HG02938 (cell line): ENCODE results near the gene LHFPL6.
"Not testable (repeated sequence)": the region's sequence is repeated elsewhere in the genome, so short reads cannot be mapped to it uniquely, and the experiment has no call there.

ENCODE experiments used
- ATAC-seq: cut with Tn5 transposase; IDR thresholded peaks from one replicate; pipeline ENCODE4 v1.9.1; 2021; ENCODE audit warnings: mild to moderate bottlenecking, moderate library complexity; ENCODE audit not compliant: unreplicated experiment

The LHFPL6 gene

DNA sequence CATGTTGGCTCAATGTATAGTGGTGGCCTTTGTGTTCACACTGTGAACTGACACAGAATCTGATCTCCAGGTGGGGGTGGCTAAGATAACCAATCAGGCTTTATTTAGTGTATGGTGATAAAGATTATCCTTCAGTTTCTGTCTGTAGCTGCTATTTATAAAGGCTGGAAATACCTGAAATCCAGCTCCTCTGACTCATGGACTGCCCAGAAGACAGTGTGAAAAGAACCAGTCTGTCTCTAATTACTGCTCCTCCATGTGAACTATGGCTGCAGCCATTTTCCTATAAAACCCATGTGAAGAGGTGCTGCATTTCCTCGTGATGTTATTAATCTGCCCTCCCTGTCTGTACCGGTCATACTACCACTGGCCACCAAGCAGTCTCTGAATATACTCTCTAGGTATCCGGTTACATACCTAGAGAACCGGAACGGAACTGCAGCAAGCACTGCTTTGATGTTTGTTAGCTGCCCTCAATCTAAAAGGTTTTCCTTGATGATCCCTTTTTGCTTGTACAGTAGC, 238.0 kb downstream of the LHFPL6 start:
- no peak for ATAC-seq

DNA sequence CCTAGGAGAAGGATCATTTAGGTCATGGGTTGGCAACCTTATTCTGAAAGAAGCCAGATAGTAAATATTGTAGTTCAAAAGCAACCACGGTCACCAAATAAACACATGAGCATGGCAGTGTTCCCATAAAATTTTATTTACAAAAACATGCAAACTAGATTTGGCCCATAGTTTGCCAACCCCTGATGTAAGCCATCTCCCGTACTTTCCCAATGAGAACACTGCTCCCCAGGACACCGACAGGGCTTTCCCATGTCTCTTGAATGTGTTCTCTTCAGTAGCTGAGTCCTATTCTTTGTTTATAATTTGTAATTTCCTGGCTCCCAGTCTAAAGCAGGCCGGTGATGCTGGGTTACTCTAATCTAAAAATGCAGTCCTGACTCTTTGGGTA, 239.6 kb downstream of the LHFPL6 start:
- no peak for ATAC-seq

DNA sequence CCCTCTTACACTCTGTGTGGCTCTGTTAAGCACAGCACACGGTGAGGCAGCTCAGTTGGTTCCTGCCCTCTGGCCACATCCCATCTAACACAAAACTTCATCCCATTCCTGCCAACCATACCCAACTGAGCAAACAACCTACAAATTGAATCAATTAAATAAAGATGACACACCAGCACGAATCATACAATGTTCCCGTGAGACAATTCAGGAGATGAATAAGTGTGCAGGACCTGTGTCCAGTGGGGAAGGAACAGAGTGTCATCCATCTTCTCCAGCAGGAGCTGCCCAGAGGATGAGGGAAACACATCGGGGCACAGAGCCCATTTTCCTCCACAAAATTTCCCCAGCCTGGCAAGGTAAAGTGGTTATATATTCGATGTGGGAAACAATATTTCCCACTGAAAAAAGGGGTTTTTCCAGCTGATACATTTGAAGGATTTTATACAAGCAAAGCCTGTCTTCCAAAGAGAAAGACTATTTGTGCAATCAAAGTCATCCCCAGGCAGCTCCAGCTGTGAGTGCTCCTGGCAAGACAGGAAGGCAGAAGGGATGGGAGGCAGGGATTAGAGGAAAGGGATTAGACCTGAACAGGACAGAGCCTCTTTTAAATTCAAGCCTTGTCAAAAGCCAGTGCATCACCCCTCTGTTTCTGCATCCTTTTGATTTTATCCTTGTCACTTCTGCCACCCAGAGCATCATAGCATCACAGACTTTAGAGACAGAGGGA, 240.2 kb downstream of the LHFPL6 start:
- ATAC-seq: no peak

DNA sequence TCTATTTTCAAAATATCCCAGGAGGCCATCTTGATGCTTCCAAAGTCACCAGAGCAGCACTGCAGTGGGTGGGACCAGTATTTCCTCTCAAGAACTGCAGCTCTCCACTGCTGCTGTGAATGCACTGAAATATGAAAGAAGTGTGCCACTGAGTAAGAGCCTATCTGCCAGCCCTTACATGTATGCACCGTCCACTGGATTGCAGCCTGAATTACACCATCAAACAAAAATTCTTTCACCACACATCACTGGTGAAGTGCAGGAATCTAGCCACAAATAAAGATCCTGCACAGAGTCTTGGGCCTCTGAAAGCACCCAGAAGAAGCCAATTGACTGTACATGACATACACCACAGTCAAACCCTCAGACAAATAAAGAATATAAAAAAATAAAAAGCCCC, 249.0 kb downstream of the LHFPL6 start:
- ATAC-seq: no peak

DNA sequence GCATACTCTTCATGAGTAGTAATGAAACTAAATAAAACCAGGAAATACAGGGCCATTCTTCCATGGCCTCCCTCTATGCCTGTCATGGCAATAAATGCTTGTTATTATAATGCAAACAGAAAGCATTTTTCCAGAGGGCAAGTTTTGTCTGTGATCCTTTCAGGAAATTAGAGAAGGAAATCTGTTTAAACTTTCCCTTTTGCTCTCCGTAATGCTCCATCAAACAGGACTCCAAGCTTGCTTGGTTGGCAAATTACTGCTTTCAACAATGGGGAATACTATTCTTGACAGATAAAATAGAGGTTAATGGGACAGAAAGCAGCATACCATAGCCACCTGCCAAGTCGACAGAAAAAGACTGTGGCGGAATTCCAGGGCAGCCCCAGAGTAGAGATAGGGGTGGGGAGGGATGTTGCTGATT, 252.5 kb downstream of the LHFPL6 start:
- no peak for ATAC-seq

DNA sequence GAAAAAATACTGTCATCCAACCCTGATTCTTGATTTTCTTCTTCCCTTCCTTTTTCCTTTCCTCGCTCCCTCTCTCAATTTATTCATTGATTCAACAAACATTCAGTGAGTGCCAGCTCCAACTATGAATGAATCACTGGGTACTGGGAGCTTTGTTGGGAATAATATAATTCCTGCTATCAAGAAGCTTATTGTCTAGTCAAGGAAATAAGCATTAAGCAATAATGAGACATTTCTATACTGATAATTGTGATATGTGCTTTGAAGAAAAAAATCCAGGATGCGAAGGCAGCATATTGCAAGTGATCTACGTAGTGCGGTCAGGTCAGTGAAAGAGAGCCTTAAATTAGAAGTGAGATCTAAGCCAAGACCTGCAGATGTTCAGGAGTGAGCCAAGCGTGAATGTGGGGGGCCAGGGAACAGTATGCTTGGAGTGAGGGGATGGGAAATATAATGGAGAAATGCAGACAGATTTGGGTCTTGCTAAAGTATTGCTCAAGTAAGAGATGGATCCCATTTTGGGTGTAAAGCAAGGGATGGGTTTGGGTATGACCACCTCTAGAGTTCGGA, 253.5 kb downstream of the LHFPL6 start:
- ATAC-seq: no peak

DNA sequence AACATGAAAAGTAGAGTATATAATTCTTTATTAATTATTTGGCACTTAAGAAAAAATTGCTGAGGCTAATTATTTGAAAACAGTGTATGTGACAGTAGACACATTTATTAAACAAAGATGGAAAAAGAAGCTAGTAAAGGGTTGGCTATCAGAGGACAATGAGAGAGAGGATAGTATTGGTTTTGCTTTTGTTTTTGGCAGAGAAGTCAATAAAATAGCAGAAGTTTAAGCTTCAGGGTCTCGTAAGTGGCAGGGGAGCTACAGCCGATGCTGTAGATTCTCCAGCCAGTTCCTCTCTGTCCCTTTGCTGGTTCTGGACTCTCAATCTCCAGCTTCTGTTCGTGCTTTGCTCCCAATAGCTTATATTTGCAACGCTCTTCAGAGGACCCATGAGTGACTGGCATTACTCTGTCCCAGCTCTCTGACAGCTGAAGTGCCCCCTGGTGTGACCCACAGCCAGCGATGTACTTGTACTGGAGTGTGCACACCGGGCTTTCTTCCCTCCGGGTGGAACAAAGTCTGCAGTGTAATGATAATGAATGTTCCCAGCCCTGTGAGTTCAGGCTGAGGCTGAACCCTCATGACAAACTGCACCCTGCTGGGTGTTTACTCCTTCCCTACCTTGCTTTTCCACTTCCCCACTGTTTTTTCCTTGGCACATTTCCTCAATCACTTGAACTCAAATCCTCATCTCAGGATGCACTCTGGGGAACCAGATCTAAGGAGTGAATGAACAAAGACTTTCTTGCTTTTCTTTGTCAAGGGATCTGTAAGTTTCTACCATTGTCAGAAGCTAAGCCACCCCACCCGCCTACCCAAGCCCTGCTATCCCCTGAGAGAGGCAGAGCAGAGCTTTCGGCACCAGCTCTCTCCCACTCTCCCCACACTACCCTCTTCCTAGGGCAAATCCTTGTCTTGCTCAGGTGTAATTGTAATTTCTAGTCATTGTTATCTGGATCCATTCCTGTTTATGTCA, 254.8 kb downstream of the LHFPL6 start:
- no peak for ATAC-seq

DNA sequence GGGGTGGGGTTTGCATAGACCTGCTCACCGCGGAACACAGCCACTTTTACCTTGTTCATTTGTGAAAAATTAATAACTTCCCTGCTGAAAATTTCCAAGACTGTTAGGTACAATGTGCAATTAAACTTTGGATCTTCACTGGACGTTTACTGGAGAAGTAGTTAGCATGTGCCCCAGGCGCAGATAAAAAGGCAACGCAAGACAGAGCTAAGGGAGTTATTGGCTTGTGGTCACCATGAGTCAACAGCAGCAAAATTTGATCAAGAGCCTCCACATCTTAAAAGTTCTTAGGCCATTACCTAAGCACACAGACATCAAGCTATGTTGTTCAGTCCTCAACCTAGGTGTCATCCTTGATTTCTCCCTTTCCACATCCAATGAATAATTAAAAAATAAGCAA, 257.0 kb downstream of the LHFPL6 start:
- no peak for ATAC-seq

DNA sequence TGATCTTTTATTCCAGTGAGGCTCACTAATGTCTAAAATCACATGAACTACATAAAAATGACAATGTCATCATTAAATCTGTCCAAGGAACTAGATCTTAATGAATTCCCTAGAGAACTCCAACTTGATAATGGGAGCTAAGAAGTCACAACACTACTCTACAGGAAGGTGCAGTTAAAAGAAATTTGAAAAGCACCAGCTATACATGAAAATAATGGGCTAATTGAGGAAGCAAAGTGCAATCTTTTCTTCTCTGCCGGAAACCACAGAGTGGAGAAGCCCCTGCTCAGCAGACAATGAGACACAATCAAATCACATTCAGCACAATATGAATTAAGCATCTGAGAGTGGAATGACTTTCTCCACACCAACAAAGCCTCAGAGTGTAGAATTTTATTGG, 261.7 kb downstream of the LHFPL6 start:
- ATAC-seq: no peak

DNA sequence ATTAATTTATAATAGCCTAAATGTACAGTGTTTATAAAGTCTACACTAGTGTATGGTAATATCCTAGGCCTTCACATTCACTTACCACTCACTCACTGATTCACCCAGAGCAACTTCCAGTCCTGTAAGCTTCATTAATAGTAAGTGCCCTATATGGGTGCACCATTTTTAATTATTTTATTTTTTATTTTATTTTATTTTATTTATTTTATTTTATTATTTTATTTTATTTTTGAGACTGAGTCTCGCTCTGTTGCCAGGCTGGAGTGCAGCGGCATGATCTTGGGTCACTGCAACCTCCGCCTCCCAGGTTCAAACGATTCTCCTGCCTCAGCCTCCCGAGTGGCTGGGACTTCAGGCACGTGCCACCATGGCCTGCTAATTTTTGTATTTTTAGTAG, 264.9 kb downstream of the LHFPL6 start:
- ATAC-seq: not testable (repeated sequence)

DNA sequence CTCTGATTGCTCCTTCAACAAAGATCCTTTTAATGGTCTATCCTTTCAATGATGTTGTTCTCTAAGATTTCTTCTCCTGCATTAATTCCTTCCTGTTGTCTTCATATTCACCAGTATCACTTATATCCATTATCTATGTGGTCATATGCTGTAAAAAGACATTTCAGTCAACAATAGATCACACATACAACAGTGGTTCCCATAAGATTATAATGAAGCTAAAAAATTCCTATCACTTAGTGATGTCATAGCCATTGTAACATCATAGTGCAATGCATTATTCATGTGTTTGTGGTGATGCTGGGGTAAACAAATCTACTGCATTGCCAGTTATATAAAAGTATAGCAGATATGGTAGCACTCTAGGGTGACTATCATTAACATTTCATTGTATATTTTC, 266.1 kb downstream of the LHFPL6 start:
- no peak for ATAC-seq

DNA sequence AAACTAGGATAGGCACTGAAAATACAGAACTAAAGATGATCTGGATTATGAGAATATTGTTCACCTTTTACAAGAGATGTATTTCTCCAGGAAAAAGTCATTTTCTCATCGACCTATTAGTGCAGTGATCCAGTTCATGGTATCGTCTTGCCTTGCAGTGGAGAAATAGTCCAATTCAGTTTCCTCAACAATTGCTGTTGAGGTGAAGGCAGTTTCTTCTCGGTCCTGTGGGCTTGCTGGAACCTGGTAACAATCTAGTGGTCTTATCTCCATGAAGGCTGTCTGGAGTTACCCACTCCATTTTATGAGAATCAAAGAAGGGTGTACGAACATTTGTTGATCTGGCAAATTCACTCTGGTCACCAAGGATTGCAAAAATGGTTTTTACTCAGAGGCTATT, 266.8 kb downstream of the LHFPL6 start:
- ATAC-seq: no peak

DNA sequence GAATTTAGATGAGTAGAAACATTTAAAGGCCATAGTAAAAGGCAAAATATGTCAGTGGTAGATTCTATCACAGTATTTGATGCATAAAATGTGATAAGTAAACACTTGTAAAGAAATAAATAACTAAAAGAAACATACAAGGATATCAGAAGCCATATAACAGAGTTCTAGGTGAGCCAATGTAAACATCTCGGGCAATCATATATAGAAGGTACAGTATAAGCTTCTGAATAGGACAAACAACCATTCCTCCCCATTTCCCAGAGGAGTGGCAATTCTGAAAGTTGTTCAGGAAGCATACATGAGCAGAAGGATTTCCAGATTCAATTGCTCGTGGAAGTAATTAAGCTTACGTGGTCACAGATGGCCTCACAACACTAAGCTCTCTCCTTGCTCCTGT, 267.3 kb downstream of the LHFPL6 start:
- no peak for ATAC-seq

DNA sequence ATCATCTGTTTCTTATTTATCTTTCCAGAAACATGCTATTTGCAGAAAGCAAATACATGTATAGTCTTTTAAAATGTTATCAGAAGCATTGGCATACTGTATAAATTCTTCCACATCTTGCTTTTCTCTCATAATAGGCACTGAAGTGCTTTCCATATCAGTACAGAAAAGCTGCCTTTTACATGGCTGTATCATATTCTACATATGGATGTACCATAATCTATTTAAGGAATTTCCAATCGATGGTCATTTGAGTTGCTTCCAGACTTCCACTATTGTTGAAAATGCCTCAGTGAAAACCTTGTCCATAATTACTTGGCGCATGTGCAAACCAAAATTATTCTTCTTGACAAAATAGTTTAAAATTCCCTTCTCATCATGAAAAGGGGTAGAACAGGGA, 272.5 kb downstream of the LHFPL6 start:
- no peak for ATAC-seq

DNA sequence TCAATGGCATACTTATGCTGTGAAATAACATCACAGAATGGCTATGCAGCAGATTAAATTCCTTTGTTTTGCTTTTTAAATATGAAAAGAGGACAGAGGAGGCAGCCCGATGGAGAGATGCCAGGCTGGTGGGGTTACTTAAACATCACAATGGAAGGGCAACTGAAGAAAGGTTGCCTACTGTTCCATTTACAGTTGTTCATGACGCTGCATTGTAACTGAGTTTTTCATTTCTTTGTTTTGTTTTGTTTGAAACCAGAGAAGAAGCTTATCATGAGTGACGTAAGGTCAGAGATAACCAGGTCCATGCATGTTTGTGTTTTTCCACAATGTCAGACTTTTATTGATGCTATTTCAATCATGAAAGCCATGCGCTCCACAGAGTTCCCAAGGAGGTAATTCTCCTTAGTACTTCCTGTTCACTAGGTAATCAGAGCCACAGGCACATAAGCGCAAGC, 273.8 kb downstream of the LHFPL6 start:
- ATAC-seq: no peak

DNA sequence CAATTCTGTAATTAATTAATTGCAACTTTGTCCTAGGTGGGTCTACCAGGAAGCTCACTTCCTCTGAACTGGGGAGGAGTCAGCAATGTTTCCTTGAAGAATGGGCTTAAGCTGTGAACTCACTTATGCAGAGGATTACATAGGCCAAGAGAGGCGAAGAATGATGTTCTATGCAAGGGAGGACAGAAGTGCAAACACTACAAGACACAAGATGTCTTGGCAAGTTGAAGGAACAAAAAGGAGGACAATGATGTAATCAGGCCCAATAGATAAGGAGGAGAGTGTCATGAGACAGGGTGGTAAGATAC, 275.9 kb downstream of the LHFPL6 start:
- no peak for ATAC-seq

DNA sequence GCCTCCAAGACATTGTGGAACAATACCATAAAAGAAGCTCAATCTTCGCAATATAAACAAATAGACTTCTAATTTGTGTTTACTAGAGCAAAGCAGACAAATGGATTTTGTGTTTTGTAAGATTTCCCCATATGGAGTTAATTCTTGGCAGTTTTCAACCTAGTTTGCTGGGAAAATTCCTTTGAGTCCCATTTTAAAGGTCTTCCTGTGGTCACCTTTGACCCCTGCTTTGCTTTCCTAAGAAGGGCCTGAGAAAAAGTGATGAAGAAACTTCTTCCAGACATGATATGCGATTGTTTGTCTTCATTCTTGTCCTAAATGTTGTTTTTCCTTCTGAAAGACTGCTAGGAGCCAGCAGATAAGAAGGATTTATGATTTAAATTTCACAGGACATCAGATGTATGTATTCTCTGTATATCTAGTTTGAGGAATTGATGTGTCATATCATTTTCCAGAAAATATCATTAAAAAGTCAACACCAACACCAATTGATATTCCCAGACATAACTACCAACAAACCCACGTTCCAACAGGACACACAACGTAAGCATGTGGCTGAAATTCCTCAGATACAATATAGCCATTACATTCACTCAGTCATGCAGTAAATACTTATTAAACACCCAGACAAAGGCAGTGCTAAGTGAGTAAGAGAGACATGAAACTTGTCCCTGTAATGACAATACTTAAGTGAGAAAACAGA, 276.4 kb downstream of the LHFPL6 start:
- ATAC-seq: no peak

DNA sequence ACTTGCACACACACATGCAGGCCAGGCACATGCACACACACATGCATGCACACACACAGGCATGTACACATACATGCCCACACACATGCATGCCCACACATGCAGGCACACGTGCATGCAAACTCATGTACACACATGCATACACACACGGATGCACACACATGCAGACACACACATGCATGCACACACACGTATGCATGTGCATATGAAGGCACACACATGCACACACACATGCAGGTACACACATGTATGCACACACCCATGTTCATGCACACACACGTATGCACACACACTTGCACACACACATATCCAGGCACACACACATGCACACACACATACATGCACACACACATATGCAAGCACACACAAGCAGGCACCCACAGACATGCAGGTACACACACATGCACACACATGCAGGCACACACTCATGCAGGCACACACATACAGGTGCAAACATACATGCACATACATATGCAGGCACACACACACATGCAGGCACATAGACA, 278.1 kb downstream of the LHFPL6 start:
- ATAC-seq: no peak

DNA sequence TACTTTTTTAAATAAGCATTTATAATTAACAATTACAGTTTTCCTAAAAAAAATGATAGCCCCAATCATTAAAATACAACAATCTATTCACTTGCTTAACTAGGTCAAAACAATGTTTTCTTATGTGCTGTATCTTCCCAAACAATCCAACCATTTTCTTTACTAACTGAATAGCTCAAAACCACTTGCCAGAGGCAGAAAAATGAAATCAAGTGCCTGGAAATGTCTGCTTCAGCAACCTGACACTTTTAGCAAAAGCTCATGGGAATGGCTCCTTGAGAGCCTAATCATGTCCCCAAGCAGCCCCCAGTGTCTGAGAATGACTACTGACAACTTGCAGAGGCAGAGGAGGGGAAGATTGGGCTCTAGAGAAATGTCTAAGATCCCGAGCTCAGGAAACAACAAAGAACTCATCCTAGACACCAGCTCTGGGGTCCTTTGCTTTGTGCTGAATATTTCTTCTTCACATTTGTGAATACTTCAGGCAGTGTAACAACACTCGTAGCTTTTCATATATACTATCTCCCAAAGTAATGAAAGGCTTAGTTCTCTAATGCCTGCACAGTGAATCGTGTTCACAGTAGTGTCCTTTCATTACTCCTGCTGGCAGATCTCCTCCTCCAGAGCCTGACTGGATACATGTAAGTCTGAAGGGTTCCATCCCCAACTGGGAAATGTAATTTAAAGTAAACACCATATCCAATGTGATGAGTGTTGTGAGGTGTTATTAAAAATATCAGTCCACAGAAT, 280.0 kb downstream of the LHFPL6 start:
- ATAC-seq: no peak

DNA sequence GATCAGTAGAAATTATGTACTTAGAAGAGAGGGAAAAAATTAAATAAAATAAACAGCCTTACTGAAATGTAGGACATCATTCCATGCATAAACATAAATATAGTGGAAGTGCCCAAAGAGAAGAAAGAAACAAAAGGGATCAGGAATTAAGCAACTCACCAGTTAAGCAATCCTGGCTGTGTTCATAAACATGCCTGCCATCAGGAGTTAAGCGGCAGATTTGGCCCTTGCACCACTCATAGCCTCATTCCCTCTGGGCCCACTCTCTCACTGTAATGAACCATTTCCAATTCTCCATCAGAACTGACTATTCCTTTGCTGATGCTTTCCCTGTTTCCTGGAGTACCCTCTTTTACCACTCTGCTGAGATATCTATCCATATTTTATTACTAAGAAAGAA, 281.4 kb downstream of the LHFPL6 start:
- no peak for ATAC-seq
